Activated CD8-positive, alpha-beta memory T cell treated with anti-CD3 and anti-CD28 coated beads for 24 hours (primary cell): ENCODE measurements around the gene KCTD2.

Source experiments
- DNase-seq: peaks from one replicate; pipeline ENCODE4 v3.0.0-alpha.2; 2020

Gene KCTD2

GRCh38 chr17:75078284-75079022 lies 31.4 kb downstream of the KCTD2 start:
- no peak for DNase-seq

GRCh38 chr17:75079023-75079373 lies 32.0 kb downstream of the KCTD2 start:
- DNase-seq = no peak

GRCh38 chr17:75081611-75082540 lies 34.9 kb downstream of the KCTD2 start:
- DNase-seq = no peak

- DNase-seq = no peak
Observed at GRCh38 chr17:75082683-75083082, 35.7 kb downstream of the KCTD2 start.

GRCh38 chr17:75084039-75084660 lies 37.1 kb downstream of the KCTD2 start:
- no peak for DNase-seq

- no peak for DNase-seq
Observed at GRCh38 chr17:75086496-75087181, 39.6 kb downstream of the KCTD2 start.

- no peak for DNase-seq
Observed at GRCh38 chr17:75087182-75087557, 40.1 kb downstream of the KCTD2 start.

GRCh38 chr17:75087558-75088453 lies 40.8 kb downstream of the KCTD2 start, which contains the start of gene SLC16A5:
Gene SLC16A5 (plus strand): TSS chr17:75087954. CDS start chr17:75093637, 5,683 bp downstream.
- peak; percentile 82 for DNase-seq

- no peak for DNase-seq
Observed at GRCh38 chr17:75088465-75089417, 41.7 kb downstream of the KCTD2 start.

- no peak for DNase-seq
Observed at GRCh38 chr17:75090871-75091854, 44.1 kb downstream of the KCTD2 start.

- DNase-seq = no peak
Observed at GRCh38 chr17:75091855-75092327, 44.9 kb downstream of the KCTD2 start.

GRCh38 chr17:75093548-75094158 lies 46.6 kb downstream of the KCTD2 start:
- DNase-seq = no peak

GRCh38 chr17:75094871-75095399 lies 47.9 kb downstream of the KCTD2 start:
- DNase-seq = no peak

- DNase-seq = no peak
Observed at GRCh38 chr17:75096082-75096625, 49.1 kb downstream of the KCTD2 start.

GRCh38 chr17:75097865-75098264 lies 50.8 kb downstream of the KCTD2 start:
- no peak for DNase-seq

GRCh38 chr17:75098861-75099260 lies 51.8 kb downstream of the KCTD2 start:
- no peak for DNase-seq

- DNase-seq = no peak
Observed at GRCh38 chr17:75099881-75100595, 53.0 kb downstream of the KCTD2 start.
